ENCODE results near the gene DNTT. TPM values are rescaled to one million over a fixed set of nuclear protein-coding genes. Genes with fewer than 3 reads are reported as not detected.

DNTT gene
- total RNA-seq, 4 donors from 2014 or later, result not detected

DNA sequence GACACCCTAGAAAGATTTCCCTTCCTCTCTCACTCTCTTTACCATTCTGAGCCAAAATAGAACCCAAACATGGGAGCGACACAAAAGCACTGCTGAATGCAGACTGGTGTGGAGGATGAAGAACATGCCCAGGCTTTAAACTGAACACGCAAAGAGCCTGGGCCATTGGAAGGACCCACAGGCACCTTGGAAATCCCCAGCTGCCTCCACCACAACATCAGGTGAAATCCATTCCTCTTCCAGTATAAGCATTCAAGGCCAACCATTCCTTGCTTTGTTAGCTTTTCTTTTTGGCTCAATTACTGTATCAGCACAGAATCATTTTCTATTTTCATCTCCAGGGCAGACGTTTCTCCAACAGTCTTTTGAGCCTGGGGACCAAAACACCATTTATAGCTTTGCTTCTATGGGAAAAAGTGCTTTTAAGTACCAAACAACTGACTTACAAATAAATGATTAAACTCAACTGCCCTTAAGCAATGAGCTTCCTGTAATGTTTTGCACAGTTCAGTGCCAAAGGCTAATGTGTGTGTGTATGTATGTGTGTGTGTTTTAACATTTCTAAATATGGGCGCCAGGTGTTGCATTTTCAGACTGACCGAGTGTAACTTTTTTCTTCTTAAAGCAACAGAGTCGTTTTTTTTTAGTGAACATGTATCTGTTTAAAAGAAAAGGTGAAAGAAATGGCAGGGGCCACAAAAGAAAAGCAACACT, 16.7 kb upstream of the DNTT start:
- TF ChIP-seq, protein P1, sequence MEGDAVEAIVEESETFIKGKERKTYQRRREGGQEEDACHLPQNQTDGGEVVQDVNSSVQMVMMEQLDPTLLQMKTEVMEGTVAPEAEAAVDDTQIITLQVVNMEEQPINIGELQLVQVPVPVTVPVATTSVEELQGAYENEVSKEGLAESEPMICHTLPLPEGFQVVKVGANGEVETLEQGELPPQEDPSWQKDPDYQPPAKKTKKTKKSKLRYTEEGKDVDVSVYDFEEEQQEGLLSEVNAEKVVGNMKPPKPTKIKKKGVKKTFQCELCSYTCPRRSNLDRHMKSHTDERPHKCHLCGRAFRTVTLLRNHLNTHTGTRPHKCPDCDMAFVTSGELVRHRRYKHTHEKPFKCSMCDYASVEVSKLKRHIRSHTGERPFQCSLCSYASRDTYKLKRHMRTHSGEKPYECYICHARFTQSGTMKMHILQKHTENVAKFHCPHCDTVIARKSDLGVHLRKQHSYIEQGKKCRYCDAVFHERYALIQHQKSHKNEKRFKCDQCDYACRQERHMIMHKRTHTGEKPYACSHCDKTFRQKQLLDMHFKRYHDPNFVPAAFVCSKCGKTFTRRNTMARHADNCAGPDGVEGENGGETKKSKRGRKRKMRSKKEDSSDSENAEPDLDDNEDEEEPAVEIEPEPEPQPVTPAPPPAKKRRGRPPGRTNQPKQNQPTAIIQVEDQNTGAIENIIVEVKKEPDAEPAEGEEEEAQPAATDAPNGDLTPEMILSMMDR (IDR thresholded peaks at IDR 0.05), result no peak
- ATAC-seq (ENCODE audit: low FRiP score), result no peak

DNA sequence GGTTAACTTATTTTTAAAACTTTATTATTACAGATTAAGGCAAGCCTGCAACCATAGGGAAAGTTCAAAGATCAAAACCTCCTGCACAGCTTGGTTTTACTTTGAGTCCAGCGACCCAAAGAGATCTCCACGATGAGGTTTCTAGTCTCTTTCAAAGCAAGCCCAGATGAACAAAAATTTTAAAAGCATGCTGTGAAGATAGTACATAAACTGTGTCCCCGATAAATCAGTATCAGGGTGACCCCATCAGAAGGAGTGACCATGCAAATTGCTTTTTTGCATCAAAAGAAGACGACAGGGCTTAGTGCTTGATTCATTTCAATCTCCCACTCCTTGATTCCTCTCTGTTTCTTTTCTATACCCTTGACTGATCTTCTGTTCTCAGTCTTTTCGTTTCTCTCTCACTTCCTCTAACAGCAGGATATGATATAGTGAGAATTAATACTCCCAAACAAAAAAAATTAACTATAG, 16.0 kb upstream of the DNTT start:
- TF ChIP-seq, protein P1 (IDR thresholded peaks at IDR 0.05), result no peak
- ATAC-seq (ENCODE audit: low FRiP score) (no peak), DNase-seq (ENCODE audit: low spot score) (no peak)

More for the DNA sequence above, 16.7 kb upstream of the DNTT start:
- DNase-seq (ENCODE audit: low spot score), result no peak

DNA sequence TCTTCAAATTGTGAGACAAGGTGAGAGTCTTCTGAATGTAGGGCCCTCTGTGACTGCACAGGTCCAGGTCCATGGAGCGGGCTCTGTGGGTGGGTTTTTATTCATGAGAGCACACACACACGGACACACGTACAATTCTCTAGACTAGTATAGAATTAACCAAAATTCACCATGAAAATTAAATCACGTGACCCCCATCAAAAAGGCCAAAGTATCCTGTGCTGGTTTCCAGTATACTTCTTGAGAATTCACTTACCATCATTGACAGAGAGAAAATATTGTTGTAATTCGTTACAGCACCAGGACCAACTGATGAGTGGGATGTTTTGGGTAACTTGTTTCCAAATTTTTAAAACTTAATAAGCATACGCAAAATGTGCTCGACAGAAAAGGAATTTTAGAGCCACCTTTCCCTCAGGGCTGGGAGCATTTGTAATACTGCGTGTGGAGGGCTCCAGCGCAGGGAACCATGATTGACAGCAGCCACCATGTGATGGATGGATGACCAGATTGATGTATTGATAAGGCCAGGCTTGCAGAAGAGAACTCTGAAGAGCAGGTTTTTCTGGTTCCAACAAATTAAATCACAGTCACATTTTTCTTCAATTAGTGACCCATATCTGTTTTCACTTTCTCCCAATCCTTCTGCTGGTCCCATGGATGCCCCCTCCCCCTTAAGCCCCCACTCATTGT, 14.9 kb upstream of the DNTT start:
- TF ChIP-seq, protein P1 (IDR thresholded peaks at IDR 0.05), result no peak
- DNase-seq (ENCODE audit: low spot score), result no peak
- no peak for ATAC-seq (ENCODE audit: low FRiP score)

DNA sequence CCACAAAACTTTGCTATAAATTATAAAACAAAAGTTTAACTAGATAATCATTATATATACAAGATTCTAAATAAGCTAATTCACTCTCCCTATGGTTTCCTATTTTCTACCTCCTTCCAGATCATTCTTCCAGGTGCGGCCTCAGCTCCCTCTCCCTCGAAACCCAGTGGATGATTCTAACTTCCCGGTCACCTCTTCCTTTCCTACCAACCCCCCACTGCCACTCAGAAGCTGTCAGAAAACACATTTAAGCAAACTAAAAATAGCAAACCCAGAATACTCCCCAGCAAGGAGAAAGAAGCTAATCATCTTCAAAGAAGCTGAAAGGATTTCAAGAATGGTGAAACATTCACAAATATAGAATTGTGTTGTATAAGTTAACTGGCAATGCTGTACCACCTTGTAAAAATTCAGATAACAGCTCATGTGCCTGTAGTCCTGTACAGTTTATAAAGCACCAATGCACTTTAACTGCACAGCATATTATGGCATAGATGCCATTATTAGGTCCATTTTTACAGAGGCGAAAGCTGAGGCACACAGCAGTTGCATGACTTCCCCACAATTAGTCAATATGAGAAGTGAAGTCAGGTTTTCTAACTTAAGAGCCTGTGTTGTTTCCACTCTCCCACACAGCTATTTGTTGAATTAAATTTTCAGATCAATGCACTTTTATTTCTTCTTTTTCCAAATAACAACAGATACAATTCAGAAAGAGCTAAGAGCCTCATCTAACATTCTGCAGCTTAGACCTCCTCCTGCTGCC, 13.7 kb upstream of the DNTT start:
- ATAC-seq (ENCODE audit: low FRiP score) (no peak), DNase-seq (ENCODE audit: low spot score) (no peak)
- TF ChIP-seq, protein P1 (IDR thresholded peaks at IDR 0.05), result no peak

DNA sequence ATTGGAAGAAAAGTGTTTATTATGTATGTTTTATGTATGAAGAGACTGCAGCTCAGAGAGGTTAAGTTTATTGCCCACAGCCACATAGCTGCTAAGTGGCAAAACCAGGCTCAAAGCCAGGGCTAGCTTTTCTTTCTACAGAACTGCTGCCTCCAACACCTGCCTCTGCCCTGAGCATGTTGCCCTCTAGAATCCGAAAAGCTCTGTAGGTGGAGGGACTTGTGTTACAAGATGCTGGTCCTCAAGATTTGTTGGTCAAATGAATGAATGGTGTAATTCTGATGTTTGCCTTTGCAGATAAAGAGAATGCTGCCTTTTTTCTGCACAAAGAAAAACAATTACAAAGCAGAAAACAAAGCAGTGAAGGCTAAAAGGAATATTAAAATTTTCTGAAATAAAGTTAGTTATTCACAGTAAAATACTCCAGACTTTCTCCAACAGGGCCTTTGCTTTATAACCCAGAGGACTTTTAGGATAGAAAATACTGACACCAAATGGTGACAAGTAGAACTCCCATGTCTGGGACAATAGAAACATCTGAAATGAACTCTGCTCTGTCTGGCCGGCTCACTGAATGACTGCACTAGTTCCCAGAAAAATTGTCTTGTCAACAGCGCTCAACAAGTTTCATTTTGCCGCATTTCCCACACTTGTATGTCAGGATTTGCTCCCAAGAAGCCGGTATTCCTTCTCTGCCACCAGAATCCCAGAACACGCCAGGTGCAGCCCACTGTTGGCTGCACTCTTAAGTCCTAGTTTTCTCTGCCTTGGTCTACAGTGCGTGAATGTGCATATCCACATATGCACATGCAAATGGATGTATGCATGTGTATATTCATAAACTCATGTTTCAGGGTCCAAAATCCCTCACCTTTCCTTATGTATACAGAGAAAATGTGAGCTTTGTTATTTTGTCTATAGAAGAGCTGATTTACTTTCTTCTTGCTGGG, 11.0 kb upstream of the DNTT start:
- TF ChIP-seq, protein P1 (IDR thresholded peaks at IDR 0.05), result no peak
- DNase-seq (ENCODE audit: low spot score), result no peak
- ATAC-seq (ENCODE audit: low FRiP score), result no peak

DNA sequence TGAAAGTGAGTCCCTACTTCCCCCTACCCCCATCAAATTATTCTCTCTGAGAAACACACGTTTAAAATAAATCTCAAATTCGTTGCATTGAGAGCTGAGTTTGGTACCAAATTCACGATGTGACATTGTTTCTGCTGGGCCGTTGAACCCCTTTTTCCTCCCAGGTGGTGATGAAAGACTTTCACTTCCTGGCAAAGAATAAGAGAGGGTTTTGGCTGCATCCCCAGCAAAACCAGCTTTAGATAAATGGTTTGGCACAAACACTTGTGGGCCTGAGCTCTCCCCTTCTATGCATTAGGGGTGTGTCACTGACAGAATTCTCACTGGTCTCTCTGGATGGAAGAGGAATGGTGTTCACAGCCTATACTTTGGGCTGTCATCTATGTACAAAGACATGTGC, 8.8 kb upstream of the DNTT start:
- TF ChIP-seq, protein P1 (IDR thresholded peaks at IDR 0.05), result no peak
- ATAC-seq (ENCODE audit: low FRiP score) (no peak), DNase-seq (ENCODE audit: low spot score) (no peak)
